Measurements from ENCODE around the gene KCNJ6.

DNA sequence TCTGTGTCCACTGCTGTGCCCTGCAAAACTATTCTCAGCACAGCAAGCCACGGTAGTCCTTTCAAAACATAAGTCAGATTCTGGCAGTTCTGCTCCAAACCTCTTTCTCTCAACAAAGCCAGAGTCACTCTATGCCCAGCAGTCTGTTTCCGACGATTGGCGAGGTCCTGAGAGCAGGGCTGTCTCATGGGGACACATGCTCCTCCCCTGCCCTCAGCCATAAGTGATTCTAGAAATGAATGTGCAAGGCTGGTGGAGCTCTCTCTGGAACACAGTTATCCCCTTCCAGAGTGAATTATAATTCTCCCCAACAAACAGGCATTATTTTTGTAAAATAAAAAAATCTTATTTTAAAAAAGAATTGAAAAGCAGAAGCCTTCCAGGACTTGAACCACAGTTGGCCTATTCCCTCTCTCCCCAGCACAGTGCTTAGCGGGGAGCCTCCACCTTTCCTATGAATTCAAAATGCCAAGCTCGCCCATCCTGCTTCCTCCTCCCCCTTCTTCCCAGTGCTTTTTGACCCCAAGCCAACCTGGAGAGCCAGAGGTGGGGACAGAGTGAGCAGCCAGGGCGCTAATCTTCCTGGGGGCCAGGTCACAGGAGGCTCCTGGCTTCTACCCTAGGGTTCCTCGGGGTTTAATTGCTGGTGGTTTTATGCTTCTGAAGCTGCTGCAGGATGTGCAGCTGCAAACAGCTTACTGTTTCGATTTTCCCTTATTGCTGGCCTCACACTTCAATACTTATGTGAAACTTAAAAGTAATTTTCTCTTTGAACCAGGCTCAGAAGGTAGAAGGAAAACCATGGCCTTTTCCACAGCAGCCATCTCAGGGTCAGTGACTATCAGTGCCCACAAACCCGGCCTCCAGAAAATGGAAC, 41.1 kb downstream of the KCNJ6 start:
- TF ChIP-seq, protein P1, sequence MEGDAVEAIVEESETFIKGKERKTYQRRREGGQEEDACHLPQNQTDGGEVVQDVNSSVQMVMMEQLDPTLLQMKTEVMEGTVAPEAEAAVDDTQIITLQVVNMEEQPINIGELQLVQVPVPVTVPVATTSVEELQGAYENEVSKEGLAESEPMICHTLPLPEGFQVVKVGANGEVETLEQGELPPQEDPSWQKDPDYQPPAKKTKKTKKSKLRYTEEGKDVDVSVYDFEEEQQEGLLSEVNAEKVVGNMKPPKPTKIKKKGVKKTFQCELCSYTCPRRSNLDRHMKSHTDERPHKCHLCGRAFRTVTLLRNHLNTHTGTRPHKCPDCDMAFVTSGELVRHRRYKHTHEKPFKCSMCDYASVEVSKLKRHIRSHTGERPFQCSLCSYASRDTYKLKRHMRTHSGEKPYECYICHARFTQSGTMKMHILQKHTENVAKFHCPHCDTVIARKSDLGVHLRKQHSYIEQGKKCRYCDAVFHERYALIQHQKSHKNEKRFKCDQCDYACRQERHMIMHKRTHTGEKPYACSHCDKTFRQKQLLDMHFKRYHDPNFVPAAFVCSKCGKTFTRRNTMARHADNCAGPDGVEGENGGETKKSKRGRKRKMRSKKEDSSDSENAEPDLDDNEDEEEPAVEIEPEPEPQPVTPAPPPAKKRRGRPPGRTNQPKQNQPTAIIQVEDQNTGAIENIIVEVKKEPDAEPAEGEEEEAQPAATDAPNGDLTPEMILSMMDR (IDR thresholded peaks at IDR 0.05) = no peak
- TF ChIP-seq POLR2A (IDR thresholded peaks at IDR 0.05) (no peak), POLR2AphosphoS5 (IDR thresholded peaks at IDR 0.05; ENCODE audit: insufficient read depth in 1 of 2, low read depth in 1 of 2) (no peak)
